Mesodermal cell (in vitro differentiated cells): ENCODE measurements around the gene COL18A1. TPM values are rescaled to one million over a fixed set of nuclear protein-coding genes. Genes with fewer than 3 reads are reported as not detected.

Experiments
- H3K27ac ChIP-seq: 2 replicates; pipeline ENCODE4 v1.7.0; 2013; ENCODE audit warnings: mild to moderate bottlenecking, low read depth, low read length, moderate library complexity; ENCODE audit not compliant: severe bottlenecking
- H3K36me3 ChIP-seq: 2 replicates; pipeline ENCODE4 v1.7.1; 2013; ENCODE audit warnings: mild to moderate bottlenecking, low read length, moderate library complexity; ENCODE audit not compliant: control insufficient read depth, insufficient read depth
- H3K4me1 ChIP-seq: one replicate; pipeline ENCODE4 v1.7.1; 2013; ENCODE audit warnings: mild to moderate bottlenecking, low read length; ENCODE audit not compliant: insufficient read depth, control insufficient read depth, poor library complexity, severe bottlenecking
- H3K4me3 ChIP-seq: 2 replicates; pipeline ENCODE4 v1.7.0; 2013; ENCODE audit warnings: low read length, control low read depth, mild to moderate bottlenecking; ENCODE audit not compliant: insufficient read depth, poor library complexity, severe bottlenecking; ENCODE audit errors: extremely low read depth
- H3K9me3 ChIP-seq: 2 replicates; pipeline ENCODE4 v1.7.1; 2013; ENCODE audit warnings: mild to moderate bottlenecking, low read length, moderate library complexity; ENCODE audit not compliant: control insufficient read depth
- whole genome bisulfite sequencing, 2 experiments: methylation state at CpG; one replicate each; pipeline ENCODE4 v1.1.5; 2013; ENCODE audit warnings: missing lambda C conversion rate in 2 of 2; ENCODE audit not compliant: insufficient coverage in 2 of 2; 5-methylcytosine and 5-hydroxymethylcytosine counted together
- polyA plus RNA-seq, 2 experiments: library from polyadenylated mRNA; stranded (reverse); fragments of 50-300 nt; gene quantifications; one replicate each; pipeline ENCODE4 v1.2.3, GENCODE V29; 2013

COL18A1 gene
- 343 TPM for polyA plus RNA-seq (2013, experiment 1 of 2)
- polyA plus RNA-seq (2013, experiment 2 of 2), result 309 TPM

DNA sequence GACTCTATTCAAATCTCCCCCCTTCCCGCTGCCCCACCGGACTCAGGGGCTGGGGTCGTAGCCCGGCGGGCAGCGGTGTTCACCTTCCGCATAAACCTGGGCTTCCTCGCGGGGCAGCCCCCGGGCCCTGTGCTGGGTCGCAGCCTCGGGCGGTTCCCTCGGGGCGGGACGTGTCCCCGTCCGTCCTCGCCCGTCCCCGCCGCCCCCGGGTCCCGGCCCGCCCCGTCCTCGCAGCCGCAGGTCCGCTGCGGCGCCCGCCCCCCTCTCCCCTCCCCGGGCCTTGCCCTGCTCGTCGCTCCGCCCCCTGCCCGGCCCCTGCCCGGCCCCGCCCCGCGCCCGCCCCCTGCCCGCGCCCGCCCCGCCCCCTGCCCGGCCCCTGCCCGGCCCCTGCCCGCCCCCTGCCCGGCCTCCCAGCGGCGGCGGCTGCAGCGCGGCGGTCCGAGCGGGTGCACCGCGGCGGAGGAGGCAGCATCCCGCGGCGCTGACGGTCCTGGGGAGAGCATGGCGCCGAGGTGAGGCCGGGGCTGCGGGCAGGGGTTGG is at the start of gene COL18A1:
Gene COL18A1 (plus strand): TSS at position 436 of the 541 bp plus-strand sequence. CDS start 66 bp downstream, at position 502.
- peaks cover 16% of the 10 kb centered on the region for H3K36me3 ChIP-seq
- H3K9me3 ChIP-seq, result peaks cover 12% of the 10 kb centered on the region
- peaks cover 36% of the 10 kb centered on the region for H3K4me1 ChIP-seq
- H3K27ac ChIP-seq, result peak within 1 kb of the TSS; percentile 77
- 1% methylated on average over 28 of the region's 69 CpGs for WGBS, 2 experiments
- peak within 1 kb of the TSS; percentile 65 for H3K4me3 ChIP-seq

DNA sequence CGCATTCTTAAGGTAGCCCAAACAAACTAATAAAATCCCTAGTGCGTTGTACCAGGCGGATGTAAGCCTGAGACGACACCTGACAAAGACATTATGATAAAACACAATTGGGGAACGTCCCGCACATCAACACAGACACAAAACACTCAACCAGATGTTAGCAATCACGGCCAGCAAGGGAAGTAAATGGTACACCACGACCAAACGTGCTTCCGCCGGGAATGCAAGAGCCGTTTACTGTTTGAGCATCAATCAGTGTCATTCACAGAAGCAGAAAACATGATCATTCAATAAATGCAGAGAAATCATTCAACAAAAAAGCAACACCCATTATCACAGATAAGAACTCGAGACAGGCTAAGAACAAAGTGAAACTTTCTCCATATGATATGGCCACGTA is 49.4 kb upstream of the COL18A1 start:
- peaks cover 34% of the 10 kb centered on the region for H3K4me1 ChIP-seq
- no peak overlapping the region for H3K27ac ChIP-seq
- no peak overlapping the region for H3K4me3 ChIP-seq
- no peaks in the 10 kb centered on the region for H3K36me3 ChIP-seq
- H3K9me3 ChIP-seq, result no peaks in the 10 kb centered on the region
- 95 to 97% methylated on average over 6 to 9 of the region's 14 CpGs for WGBS, 2 experiments

DNA sequence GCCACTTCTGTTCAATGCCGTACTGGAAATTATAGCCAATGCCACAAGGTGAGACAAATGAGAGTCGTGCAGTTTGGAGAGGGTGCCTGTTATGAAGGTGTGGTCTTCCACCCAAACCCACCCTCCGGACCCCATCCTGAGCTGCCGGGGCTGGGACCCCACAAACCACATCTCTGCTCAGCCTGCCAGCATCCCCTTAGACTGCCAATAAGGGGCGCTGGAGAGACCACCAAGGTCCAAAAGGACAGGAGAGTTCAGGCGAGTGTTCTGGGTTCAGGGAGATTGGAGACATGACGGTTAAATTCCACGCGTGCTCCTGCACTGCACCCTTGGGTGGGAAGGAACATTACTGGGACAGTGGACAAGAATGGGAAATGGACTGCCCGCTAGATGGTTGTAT is 48.7 kb upstream of the COL18A1 start:
- H3K36me3 ChIP-seq, result no peaks in the 10 kb centered on the region
- 90 to 93% methylated on average over 6 to 7 of the region's 10 CpGs for WGBS, 2 experiments

DNA sequence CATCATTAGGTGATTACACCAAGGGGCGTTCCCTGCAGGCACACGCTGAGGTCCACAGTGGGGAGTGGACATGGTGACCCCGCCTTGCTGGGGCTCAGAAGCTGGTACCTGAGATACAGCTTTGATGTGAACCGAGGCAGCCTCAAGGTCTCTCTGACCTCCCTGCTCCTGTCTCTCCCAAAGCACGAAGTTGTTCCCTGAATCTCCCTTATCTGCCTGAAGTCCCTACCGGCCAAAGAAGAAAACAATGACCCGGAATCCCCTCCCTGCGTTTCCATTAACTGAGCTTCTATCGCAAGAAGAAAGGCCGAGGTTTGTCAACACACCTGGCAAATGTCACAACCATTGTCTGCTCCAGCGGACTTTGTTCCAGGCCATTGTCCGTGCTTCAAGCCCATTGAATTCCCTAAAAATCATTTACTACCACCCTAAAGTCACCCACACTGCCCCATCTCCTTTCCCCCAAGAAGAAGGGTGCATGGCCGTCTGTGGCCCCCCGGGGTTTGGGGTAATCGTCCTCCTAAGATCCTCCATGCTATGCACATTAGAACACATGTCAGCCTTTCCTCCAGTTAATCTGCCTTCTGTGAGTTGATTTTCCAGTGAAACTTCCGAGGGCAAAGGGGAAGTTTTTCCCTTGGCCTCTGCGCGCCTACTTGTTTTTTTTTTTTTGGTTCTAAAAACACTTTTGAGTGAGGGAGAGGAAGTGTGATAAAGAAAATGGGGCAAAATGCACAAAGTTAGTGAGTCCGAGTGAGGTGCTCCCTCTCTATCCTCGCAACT is 48.1 kb upstream of the COL18A1 start:
- Histone ChIP-seq H3K27ac (no peak overlapping the region), H3K9me3 (no peaks in the 10 kb centered on the region), H3K4me1 (peaks cover 42% of the 10 kb centered on the region), H3K36me3 (no peaks in the 10 kb centered on the region), H3K4me3 (no peak overlapping the region)
- WGBS, 2 experiments, result 78 to 87% methylated on average over 11 to 16 of the region's 20 CpGs

More for the DNA sequence above, 48.7 kb upstream of the COL18A1 start:
- no peak overlapping the region for H3K4me3 ChIP-seq
- no peak overlapping the region for H3K27ac ChIP-seq
- no peaks in the 10 kb centered on the region for H3K9me3 ChIP-seq
- peaks cover 39% of the 10 kb centered on the region for H3K4me1 ChIP-seq

DNA sequence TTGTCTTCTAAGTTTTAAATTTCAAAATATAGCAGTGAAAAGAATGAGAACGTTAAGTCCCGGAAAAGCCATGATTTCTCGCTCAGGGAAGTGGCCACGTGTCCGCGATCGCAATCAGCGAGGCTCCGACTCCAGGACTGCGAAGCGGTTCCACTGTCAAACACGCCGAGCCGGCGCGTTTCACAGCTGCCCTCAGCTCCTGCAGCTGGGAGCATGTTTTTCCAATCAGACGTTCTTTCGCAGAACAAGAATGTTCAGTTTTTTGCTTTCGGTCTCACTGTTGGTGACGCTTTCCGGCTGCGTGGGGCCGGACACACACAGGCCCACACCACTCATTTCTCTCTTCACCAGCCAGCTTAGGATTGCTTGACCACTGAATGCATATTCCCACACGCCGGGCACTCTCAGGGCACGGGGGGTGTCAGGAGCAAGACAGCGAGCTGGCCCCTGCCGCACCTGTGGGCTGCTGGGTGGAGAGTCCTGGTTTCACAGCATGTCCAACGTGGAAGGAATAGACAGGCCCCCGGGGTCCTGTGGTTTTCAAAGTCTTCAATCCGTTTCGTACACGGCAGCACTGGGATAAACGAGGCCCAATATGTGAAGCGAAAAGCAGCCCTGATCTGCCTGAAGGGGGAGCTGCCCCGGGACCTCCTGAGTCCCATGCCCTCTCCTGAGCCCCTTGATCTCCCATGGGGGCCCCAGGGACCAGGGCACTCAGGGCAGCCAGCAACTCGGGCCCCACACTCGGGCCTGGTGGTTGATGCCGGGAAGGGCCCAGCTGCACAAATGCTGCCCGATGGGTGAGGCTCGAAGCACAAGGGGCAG is 47.3 kb upstream of the COL18A1 start:
- 90 to 92% methylated on average over 41 of the region's 41 CpGs for WGBS, 2 experiments
- no peak overlapping the region for H3K27ac ChIP-seq
- no peaks in the 10 kb centered on the region for H3K9me3 ChIP-seq
- no peaks in the 10 kb centered on the region for H3K36me3 ChIP-seq
- no peak overlapping the region for H3K4me3 ChIP-seq
- H3K4me1 ChIP-seq, result peaks cover 48% of the 10 kb centered on the region

DNA sequence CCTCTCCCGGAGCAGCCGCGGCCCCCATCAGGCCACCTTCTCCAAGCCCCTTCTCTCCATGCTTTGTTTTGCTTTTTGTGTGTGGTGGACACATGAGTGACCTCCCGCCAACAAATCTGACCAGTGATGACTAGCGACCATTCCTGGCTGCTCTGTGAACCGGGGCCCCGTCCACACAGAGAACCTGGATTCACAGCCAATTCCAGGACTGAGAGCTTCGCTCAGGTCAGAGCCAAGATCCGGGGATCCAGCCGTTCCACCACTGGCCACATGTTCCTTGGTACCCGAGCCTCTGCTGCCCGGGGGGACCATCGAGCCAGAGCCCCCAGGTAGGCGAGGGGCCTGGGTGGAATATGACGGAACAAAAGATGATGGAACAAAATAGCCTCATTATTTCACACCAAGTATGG is 46.7 kb upstream of the COL18A1 start:
- Histone ChIP-seq H3K27ac (no peak overlapping the region), H3K9me3 (no peaks in the 10 kb centered on the region), H3K4me3 (no peak overlapping the region), H3K4me1 (peaks cover 53% of the 10 kb centered on the region), H3K36me3 (no peaks in the 10 kb centered on the region)
- 94 to 97% methylated on average over 12 to 13 of the region's 15 CpGs for WGBS, 2 experiments

DNA sequence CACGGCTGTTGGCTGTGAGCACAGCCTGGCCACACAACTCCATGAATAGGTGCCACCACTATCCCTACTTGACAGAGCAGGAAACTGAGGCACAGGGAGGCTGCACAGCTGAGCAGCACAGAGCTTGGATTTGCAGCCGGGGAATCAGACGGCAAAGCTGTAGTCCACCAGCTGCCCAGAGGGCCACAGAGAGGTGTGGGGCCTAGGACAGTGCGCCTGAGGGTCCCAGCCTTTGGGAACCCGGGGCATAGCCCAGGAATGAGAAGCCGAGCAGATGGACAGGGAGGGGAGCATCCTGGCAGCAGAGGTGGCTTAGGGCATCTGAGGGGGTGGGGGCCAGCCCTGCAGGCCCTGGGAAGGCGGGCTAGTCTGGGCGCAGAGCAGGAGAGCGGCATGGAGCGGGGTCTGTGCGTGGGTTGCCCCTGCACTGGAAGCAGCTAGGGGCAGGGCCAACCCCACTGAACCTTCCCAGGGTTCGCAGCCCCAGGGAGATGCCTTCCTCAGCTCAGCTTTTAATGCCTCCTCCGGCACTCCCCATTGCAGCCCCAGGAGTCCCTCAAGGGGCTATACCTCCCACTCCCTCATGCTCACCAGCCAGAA is 46.2 kb upstream of the COL18A1 start:
- Histone ChIP-seq H3K4me3 (no peak overlapping the region), H3K27ac (peak overlapping the region; percentile 3), H3K36me3 (no peaks in the 10 kb centered on the region), H3K4me1 (peaks cover 53% of the 10 kb centered on the region), H3K9me3 (no peaks in the 10 kb centered on the region)
- 95 to 96% methylated on average over 8 to 12 of the region's 13 CpGs for WGBS, 2 experiments

DNA sequence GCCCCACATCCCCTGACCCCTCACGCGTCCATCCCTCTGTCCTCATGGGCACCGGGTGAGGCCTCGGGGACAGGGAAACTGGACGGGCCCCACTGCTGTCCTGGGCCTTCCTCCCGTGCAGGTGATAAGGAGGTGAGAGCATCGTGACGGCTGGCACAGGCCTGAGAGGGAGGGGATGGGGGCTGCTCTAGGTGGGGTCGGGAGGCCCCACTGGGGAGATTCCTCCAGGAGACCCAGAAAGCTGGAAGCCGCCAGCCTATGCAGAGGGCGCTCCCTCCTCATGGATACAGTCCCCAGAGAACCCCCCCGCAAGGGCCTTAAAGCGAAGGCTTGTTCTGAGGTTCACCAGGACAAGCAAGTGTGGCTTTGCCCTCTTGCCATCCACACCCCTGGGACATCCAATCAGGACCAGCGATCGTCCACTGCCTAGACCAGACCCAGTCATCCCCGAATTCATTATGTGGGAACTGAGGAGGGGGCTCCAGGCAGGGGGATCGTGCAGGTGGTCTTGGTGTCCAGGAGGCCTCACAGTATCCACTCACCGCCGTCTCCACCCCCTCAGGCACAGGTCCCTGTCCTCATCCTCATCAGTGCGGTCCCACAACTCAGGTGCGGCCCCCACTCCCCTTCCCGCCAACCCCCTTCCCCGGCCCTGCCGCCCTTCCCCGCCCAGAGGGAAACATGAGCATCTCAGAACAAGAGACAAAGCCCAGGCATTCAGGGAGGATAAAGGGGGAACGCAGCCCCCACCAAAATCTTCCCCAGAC is 45.3 kb upstream of the COL18A1 start:
- Histone ChIP-seq H3K36me3 (no peaks in the 10 kb centered on the region), H3K9me3 (no peaks in the 10 kb centered on the region), H3K4me1 (peaks cover 58% of the 10 kb centered on the region), H3K4me3 (no peak overlapping the region), H3K27ac (peak overlapping the region; percentile 73)
- WGBS, 2 experiments, result 82 to 89% methylated on average over 15 to 18 of the region's 26 CpGs

DNA sequence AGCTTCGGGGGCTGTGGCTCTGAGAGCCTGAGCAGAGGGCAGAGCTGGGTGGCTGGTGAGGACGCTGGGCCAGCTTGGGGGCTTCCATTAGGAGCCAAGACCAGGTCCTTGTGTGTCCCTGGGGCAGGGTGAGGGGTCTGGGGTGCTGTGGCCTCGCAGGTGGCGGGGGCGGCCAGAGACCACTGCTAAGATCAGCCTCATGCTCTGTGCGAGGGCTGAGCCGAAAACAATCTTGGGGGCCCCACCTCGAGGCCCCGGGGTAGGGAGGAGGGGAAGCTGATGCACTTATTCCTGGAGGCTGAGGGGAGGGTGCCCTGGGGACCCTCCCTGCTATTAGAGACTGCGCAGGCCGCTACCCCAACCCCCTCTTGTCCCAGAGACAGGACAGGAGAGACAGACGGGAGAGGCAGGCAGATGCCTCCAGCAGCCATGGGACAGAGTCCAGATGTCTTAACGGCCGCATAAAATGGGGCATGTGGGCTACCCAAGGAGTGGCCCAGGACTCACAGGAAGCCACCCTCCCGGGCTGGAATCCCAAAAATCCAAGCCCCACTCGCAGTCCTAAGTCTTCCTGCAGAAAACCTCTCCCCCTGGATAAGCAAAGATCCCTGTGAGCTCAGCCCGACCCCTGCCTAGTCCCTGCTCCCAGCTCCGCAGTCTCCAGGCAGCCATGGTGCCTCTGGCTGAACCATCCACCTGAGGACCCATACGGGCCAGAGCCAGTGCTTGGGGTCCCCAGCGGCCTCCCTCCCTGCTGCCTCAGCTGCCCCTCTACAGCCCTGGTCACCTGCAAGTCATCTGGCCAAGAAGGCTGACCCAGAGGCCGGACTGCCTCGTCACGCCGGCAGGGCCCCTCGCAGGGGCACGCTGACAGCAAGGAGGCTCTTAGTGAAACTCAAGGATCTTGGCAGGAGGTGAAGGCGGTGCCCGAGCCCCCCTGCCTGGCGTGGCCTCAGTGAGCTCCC is 43.6 kb upstream of the COL18A1 start:
- Histone ChIP-seq H3K36me3 (no peaks in the 10 kb centered on the region), H3K4me1 (peaks cover 65% of the 10 kb centered on the region), H3K4me3 (no peak overlapping the region), H3K27ac (peak overlapping the region; percentile 73), H3K9me3 (no peaks in the 10 kb centered on the region)
- 64 to 69% methylated on average over 24 to 27 of the region's 29 CpGs for WGBS, 2 experiments
